Hepatic stellate cell (primary cell): ENCODE measurements around the gene SSBP2.
"Not testable (repeated sequence)": the region's sequence is repeated elsewhere in the genome, so short reads cannot be mapped to it uniquely, and the experiment has no call there.

ENCODE experiments used
- DNase-seq: peaks from one replicate; pipeline ENCODE4 v3.0.0; 2011; ENCODE audit warnings: low spot score

SSBP2 gene

GRCh38 chr5:81426359-81427030 lies 324.4 kb downstream of the SSBP2 start:
- DNase-seq = no peak

- DNase-seq = peak; percentile 17
Measured at GRCh38 chr5:81425569-81425968, 325.3 kb downstream of the SSBP2 start.

DNA sequence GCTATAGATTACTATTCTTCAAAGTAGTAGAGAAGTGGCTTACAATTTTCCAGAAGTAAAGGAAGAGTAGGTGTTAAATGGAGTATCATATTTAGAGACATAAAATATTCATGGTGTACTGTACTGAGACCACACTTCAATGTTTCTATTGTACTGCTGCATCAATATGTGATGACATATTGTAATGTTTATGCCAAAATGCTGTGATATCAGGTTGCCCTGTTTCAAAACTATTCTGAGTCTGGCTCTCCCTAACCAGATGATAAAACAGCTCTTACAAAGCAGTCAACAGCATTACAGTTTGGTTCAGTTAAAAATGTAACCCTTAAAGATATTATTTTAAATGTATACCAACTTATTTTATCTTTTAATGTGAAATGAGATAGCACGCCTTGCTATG lies 326.2 kb downstream of the SSBP2 start:
- DNase-seq = no peak

- peak; percentile 36 for DNase-seq
Measured at GRCh38 chr5:81422671-81423070, 328.2 kb downstream of the SSBP2 start.

DNA sequence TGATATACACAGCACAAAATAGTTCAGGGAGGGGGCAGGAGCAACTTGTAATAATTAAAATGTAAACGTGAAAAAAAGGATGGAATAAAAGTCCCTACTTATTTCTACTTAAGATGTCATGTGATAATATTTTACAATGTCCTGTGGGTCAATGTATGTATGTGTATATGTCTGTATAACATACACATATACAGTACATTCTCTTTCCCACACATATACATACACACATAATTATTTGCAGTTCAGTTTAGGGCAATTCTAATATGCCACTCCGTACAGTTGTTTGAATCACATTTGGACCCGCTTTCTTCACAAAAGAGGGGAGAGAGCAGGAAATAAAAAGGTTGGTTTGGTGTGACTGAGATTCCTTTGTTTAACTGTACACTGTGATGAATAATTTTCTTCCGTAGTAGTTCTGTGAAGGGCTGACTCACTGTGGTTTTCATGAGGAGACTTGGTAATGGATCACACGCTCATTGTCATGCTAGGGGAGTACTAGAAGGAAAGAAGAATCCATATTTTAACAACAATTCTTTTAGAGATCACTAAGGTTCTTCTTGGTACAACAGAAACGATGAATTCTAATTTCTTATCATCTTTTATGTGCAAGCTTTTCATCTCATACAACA lies 330.7 kb downstream of the SSBP2 start:
- DNase-seq = peak; percentile 54

GRCh38 chr5:81418606-81419005 lies 332.3 kb downstream of the SSBP2 start:
- DNase-seq = no peak

GRCh38 chr5:81417052-81417451 lies 333.8 kb downstream of the SSBP2 start:
- no peak for DNase-seq

DNA sequence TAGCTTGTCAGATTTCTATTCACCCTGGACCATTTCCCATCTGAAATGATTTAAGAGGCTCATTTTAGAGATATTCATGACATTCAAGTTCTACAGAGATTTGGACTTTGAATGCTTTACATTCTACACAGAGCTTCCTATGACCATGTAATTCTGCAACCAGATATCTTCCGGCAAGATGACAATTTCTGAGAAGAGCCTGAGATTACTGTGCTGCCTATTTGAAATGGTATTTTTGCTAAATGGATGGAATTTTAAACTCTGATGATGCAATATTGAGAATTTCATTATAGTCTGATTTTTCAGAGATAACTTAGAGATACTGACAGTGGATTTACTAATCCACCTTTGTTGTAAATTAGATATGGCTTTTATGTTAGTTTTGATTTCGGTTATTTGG lies 341.0 kb downstream of the SSBP2 start:
- DNase-seq = no peak

DNA sequence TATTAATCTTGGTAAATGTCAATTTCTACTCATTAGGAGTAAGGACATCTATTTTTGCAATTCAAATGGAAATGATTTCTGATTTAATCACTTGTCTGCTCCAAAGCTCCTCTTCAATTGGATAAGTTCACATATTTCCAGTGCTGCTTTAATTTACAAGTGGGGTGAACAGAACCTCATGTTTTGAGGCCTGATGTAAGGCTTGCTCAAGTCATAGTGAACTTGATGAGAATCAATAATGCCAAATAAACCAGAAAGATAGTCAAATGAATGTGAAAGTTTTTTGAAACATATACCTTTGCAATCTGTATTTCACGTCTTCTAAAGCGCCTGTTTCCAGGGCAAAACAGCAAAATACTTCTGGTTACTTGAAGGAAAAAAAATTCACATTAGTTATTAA lies 341.5 kb downstream of the SSBP2 start:
- no peak for DNase-seq

DNA sequence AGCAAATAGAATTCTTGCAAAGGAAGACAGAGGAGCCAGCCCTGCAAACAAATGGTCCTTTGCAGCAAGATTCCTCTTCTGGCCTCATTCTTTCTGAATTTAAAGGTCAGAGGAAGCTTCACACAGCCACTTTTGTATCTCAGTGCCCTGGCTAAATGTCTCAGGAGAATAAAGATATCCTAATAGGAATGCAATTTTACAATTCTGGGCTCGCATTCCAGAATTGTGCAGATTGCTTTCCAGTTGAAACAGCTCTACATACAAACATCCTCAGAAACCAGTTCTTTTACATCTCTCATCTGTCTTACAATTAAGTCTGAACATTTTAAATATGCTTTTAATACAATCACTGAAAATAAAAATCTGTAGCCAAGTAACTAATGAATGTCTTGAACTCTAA lies 342.4 kb downstream of the SSBP2 start:
- no peak for DNase-seq

DNA sequence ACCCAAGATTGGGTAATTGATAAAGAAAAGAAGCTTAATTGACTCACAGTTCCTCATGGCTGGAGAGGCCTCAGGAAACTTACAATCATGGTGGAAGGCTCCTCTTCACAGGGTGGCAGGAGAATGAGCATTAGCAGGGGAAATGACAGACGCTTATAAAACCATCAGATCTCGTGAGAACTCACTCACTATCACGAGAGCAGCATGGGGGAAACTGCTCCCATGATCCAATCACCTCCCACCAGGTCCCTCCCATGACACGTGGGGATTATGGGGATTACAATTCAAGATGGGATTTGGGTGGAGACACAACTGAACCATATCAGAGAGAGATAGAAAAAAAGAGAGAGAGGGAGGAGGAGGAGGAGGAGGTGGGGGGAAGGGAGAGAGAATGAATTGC lies 343.1 kb downstream of the SSBP2 start:
- not testable (repeated sequence) for DNase-seq

- DNase-seq = no peak
Measured at GRCh38 chr5:81405126-81405891, 345.6 kb downstream of the SSBP2 start.

GRCh38 chr5:81402192-81402930 lies 348.5 kb downstream of the SSBP2 start:
- no peak for DNase-seq

- no peak for DNase-seq
Measured at GRCh38 chr5:81401266-81401665, 349.6 kb downstream of the SSBP2 start.

DNA sequence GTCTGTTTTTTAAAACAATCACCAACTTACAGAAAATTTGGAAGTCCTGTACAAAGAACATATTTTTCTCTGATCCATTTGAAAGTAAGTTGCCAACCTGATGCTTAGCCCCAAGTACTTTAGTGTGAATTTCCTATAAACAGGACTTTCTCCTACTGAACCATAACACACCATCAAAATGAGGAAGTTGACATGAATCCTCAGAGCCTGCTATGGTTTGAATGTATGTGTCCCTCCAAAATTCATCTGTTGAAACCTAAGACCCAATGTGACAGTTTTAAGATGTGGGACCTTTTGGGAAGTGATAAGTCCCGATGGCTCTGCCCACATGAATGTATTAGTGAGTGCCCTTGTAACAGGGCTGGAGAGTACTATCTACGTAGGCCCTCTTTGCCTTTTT lies 350.5 kb downstream of the SSBP2 start:
- no peak for DNase-seq

- DNase-seq = no peak
Measured at GRCh38 chr5:81398741-81399140, 352.2 kb downstream of the SSBP2 start.

- peak; percentile 41 for DNase-seq
Measured at GRCh38 chr5:81397176-81397575, 353.7 kb downstream of the SSBP2 start.

DNA sequence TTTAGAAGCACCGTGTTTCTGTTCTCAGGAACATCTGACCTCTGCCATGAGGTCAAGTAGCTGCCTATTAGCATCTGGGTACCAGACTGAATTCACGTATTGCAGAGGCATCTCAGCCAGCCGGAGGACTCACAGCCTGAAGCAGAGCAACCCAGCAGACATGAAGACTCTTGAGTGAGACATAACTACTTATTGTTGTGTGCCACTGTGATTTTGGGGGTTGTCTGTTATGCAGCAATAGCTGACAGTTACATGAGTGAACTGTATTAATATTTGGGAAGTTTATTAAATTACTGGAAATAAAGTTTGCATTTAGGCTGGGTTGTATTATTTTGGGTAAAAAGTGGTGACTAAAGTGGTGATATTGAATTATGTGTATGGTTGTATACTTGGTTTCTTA lies 355.6 kb downstream of the SSBP2 start:
- DNase-seq = no peak

DNA sequence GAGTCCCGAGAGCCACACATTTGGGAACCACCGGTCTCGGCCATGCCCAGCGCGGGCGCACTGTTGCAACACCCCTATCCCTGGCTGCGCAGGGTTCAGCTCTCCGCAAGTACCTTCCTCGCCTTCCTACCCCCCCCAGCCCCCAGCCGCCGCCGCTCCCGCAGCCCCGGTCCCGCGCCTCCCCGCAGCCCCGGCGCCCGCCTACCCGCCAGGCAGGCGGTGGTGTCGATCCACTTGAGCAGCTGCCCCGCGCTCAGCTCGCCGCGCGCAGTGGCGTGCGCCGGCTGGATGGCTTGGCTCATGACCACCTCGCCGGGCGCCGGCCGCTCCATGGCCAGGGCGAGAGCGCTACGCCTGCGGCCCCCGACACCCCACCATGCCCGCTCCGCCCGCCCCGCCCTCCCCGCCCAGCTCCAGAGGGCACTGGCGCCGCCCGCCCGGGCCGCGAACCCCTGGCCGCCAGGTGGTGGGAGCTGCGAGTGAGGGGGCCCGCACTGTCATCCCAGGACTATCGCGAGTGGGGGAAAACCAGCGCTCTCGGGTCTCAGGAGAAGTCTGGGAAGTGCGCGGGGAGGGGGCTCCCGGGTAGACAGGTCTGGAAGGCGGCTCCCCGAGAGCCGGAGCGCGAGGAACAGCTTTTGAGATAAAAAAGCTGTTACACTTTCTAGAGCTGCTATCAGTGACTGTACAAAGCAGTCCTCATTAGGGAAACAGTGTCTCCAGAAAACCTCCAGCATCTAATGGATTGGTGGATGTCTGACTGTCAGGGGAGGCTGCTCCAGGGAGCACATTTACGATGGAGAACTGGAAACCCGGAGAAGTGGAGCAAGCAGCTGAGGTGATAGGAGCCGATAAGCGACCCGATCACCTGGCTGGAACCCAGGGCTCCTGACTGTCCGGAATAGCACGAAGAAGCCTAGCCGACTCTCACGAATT lies 356.8 kb downstream of the SSBP2 start, which contains the start of gene ACOT12:
Gene ACOT12 (minus strand): TSS at position 352 of the 936 bp plus-strand sequence. CDS start 20 bp downstream, at position 332.
- peak; percentile 26 for DNase-seq

- no peak for DNase-seq
Measured at GRCh38 chr5:81393430-81393782, 357.5 kb downstream of the SSBP2 start.

- DNase-seq = no peak
Measured at GRCh38 chr5:81389025-81389424, 361.9 kb downstream of the SSBP2 start.
